ENCODE results near the gene SPACA7. TPM values are rescaled to one million over a fixed set of nuclear protein-coding genes. Genes with fewer than 3 reads are reported as not detected.

SPACA7 gene
- total and polyA plus RNA-seq, 2 of the 13 experiments (the other 11 are each of a cell fraction or from before 2014, with no cell fraction given), result not detected

DNA sequence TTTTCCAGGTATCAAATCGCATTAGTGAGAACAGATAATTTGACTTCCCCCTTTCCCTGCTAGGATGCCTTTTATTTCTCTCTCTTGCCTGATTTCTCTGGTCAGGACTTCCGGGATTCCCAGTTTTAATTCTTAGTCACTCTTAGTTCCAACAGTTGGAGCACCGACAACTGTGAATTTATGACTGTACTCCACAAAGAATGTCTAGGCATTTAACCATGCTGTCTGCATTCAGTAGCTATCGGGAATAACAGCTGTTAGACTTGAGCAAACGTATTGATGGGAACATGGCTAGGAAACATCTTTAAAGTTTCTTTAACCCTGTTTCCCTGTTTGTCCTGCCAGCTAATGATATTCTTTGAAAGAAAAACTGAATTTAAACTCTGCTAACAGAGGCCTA, 14.1 kb upstream of the SPACA7 start:
- H3K4me2 ChIP-seq (ENCODE audit: low read depth, low read length), result no peak overlapping the region
- H3K36me3 ChIP-seq (replicated peaks in 1 of 2; ENCODE audit: control insufficient read depth in 1 of 2, insufficient read depth in 2 of 2, low read length in 2 of 2), result no peaks in the 10 kb centered on the region
- intact Hi-C loops (cut with micrococcal nuclease; ENCODE audit: unreplicated experiment) (no loop called here), in situ Hi-C loops (cut with HindIII; ENCODE audit: extremely low pct_ligation_motif_present, low pct_unique_long_range_greater_than_20kb) (no loop called here)
- TF ChIP-seq FOXA3 (CRISPR knock-in tag; IDR thresholded peaks at IDR 0.05), result no peak
- TF ChIP-seq, protein P1, sequence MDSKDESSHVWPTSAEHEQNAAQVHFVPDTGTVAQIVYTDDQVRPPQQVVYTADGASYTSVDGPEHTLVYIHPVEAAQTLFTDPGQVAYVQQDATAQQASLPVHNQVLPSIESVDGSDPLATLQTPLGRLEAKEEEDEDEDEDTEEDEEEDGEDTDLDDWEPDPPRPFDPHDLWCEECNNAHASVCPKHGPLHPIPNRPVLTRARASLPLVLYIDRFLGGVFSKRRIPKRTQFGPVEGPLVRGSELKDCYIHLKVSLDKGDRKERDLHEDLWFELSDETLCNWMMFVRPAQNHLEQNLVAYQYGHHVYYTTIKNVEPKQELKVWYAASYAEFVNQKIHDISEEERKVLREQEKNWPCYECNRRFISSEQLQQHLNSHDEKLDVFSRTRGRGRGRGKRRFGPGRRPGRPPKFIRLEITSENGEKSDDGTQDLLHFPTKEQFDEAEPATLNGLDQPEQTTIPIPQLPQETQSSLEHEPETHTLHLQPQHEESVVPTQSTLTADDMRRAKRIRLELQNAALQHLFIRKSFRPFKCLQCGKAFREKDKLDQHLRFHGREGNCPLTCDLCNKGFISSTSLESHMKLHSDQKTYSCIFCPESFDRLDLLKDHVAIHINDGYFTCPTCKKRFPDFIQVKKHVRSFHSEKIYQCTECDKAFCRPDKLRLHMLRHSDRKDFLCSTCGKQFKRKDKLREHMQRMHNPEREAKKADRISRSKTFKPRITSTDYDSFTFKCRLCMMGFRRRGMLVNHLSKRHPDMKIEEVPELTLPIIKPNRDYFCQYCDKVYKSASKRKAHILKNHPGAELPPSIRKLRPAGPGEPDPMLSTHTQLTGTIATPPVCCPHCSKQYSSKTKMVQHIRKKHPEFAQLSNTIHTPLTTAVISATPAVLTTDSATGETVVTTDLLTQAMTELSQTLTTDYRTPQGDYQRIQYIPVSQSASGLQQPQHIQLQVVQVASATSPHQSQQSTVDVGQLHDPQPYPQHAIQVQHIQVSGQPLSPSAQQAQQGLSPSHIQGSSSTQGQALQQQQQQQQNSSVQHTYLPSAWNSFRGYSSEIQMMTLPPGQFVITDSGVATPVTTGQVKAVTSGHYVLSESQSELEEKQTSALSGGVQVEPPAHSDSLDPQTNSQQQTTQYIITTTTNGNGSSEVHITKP (CRISPR knock-in tag; IDR thresholded peaks at IDR 0.05; ENCODE audit: low read depth), result no peak
- H3K79me2 ChIP-seq (ENCODE audit: insufficient read depth, low read length), result no peaks in the 10 kb centered on the region
- no peak for FAIRE-seq
- H3K4me3 ChIP-seq (replicated peaks in 1 of 3; ENCODE audit: insufficient read depth in 1 of 3, low read depth in 2 of 3, low read length in 3 of 3), result no peak overlapping the region
- ATAC-seq, result no peak
- no peak overlapping the region for H3K9ac ChIP-seq (ENCODE audit: insufficient read depth, low read depth, low read length)
- H2AFZ ChIP-seq (ENCODE audit: low read length), result no peak overlapping the region
- H4K20me1 ChIP-seq (ENCODE audit: insufficient read depth, low read length), result no peaks in the 10 kb centered on the region
- POLR2A ChIA-PET, result no interaction called here
- H3K9me3 ChIP-seq (ENCODE audit: low read length), result no peaks in the 10 kb centered on the region
- 20% methylated on average over 5 of the region's 5 CpGs for WGBS (ENCODE audit: low lambda C conversion rate)
- no peak overlapping the region for H3K27ac ChIP-seq (ENCODE audit: extremely low read length, insufficient read depth, low read length)
- CTCF ChIA-PET (ENCODE audit: low intra/inter-chr PET ratio, low total read pairs), result no interaction called here
- no TSS peak for BruUV-seq (replicated peaks)
- no peaks in the 10 kb centered on the region for H3K4me1 ChIP-seq (ENCODE audit: insufficient read depth, low read length)
- H3K27me3 ChIP-seq (ENCODE audit: control insufficient read depth in 1 of 2, insufficient read depth in 2 of 2, low read length in 2 of 2), result peaks cover 0 to 2% of the 10 kb centered on the region in 2 experiments; a peak in 2 of 5 replicates
- no peak for DNase-seq (ENCODE audit: low spot score)

DNA sequence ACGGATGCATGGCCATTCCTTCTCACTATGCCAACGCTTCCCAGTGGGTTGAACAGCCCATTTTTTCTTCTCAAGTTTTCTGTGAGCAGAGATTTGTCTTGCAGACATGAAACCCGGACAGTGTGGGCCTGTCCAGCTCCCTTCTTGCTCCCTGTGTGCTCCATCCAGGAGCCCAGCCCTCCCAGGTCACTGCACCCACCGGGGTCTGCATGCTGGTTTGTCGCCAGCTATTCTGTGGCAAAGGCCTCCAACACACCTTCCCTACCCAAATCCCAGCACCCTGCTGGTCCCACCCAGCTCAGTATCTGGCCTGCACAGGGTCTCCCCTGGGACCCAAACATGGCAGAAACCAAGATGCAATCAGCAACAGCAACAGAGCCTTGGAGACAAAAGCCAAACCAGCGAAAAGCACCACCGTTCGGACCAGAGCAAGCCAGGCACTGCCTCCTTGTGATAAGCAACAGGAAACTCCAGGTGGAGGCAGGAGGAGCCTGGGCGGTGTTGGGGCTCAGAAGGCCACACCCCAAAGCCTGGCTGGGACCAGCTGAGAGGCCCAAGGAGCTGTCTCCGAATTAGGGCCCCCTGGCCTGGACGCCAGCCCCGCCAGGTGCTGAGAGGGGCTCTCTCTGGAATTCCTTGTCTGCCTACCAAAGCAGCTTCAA, 12.2 kb upstream of the SPACA7 start:
- ATAC-seq, result no peak
- intact Hi-C loops (cut with micrococcal nuclease; ENCODE audit: unreplicated experiment), result no loop called here
- no peak overlapping the region for H3K4me3 ChIP-seq (replicated peaks in 1 of 3; ENCODE audit: insufficient read depth in 1 of 3, low read depth in 2 of 3, low read length in 3 of 3)
- TF ChIP-seq, protein P2, sequence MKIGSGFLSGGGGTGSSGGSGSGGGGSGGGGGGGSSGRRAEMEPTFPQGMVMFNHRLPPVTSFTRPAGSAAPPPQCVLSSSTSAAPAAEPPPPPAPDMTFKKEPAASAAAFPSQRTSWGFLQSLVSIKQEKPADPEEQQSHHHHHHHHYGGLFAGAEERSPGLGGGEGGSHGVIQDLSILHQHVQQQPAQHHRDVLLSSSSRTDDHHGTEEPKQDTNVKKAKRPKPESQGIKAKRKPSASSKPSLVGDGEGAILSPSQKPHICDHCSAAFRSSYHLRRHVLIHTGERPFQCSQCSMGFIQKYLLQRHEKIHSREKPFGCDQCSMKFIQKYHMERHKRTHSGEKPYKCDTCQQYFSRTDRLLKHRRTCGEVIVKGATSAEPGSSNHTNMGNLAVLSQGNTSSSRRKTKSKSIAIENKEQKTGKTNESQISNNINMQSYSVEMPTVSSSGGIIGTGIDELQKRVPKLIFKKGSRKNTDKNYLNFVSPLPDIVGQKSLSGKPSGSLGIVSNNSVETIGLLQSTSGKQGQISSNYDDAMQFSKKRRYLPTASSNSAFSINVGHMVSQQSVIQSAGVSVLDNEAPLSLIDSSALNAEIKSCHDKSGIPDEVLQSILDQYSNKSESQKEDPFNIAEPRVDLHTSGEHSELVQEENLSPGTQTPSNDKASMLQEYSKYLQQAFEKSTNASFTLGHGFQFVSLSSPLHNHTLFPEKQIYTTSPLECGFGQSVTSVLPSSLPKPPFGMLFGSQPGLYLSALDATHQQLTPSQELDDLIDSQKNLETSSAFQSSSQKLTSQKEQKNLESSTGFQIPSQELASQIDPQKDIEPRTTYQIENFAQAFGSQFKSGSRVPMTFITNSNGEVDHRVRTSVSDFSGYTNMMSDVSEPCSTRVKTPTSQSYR (CRISPR knock-in tag; IDR thresholded peaks at IDR 0.05; ENCODE audit: borderline replicate concordance), result no peak
- TF ChIP-seq ZNF761 (CRISPR knock-in tag; conservative IDR thresholded peaks at IDR 0.05), result no peak
- TF ChIP-seq, protein P3, sequence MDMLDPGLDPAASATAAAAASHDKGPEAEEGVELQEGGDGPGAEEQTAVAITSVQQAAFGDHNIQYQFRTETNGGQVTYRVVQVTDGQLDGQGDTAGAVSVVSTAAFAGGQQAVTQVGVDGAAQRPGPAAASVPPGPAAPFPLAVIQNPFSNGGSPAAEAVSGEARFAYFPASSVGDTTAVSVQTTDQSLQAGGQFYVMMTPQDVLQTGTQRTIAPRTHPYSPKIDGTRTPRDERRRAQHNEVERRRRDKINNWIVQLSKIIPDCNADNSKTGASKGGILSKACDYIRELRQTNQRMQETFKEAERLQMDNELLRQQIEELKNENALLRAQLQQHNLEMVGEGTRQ (IDR thresholded peaks at IDR 0.05; ENCODE audit: low read depth, low read length), result no peak
- TF ChIP-seq, protein P3 (CRISPR knock-in tag; IDR thresholded peaks at IDR 0.05; ENCODE audit: borderline replicate concordance), result no peak
- no peak for TF ChIP-seq CHD2 (IDR thresholded peaks at IDR 0.05; ENCODE audit: low read depth, low read length)
- TF ChIP-seq ZNF264 (CRISPR knock-in tag; IDR thresholded peaks at IDR 0.05), result no peak
- TF ChIP-seq ZNF75D (CRISPR knock-in tag; IDR thresholded peaks at IDR 0.05; ENCODE audit: borderline replicate concordance), result no peak

More for the DNA sequence above, 12.2 kb upstream of the SPACA7 start:
- peaks cover 0 to 2% of the 10 kb centered on the region in 2 experiments; a peak in 2 of 5 replicates for H3K27me3 ChIP-seq (ENCODE audit: control insufficient read depth in 1 of 2, insufficient read depth in 2 of 2, low read length in 2 of 2)
- H3K79me2 ChIP-seq (ENCODE audit: insufficient read depth, low read length), result no peaks in the 10 kb centered on the region
- WGBS (ENCODE audit: low lambda C conversion rate), result 3% methylated on average over 8 of the region's 12 CpGs
- no peaks in the 10 kb centered on the region for H3K9me3 ChIP-seq (ENCODE audit: low read length)
- in situ Hi-C loops (cut with HindIII; ENCODE audit: extremely low pct_ligation_motif_present, low pct_unique_long_range_greater_than_20kb), result no loop called here
- H4K20me1 ChIP-seq (ENCODE audit: insufficient read depth, low read length), result no peaks in the 10 kb centered on the region
- H3K36me3 ChIP-seq (replicated peaks in 1 of 2; ENCODE audit: control insufficient read depth in 1 of 2, insufficient read depth in 2 of 2, low read length in 2 of 2), result no peaks in the 10 kb centered on the region
- no peak overlapping the region for H3K9ac ChIP-seq (ENCODE audit: insufficient read depth, low read depth, low read length)
- POLR2A ChIA-PET, result no interaction called here
- no peak overlapping the region for H3K4me2 ChIP-seq (ENCODE audit: low read depth, low read length)
- BruUV-seq (replicated peaks), result no TSS peak
- no peak for FAIRE-seq
- no peak for DNase-seq (ENCODE audit: low spot score)
- H3K4me1 ChIP-seq (ENCODE audit: insufficient read depth, low read length), result no peaks in the 10 kb centered on the region
- no peak overlapping the region for H3K27ac ChIP-seq (ENCODE audit: extremely low read length, insufficient read depth, low read length)
- no peak overlapping the region for H2AFZ ChIP-seq (ENCODE audit: low read length)
- CTCF ChIA-PET (ENCODE audit: low intra/inter-chr PET ratio, low total read pairs), result no interaction called here

All from HepG2 (cell line).